Liver (tissue), 9 donors: ENCODE data around the gene NAA35. TPM values are rescaled to one million over a fixed set of nuclear protein-coding genes. Genes with fewer than 3 reads are reported as not detected.

ENCODE experiments used
- DNase-seq: peaks from one replicate; pipeline ENCODE4 v3.0.0-alpha.2; 2017; ENCODE audit warnings: low spot score
- H3K27ac ChIP-seq, 2 donors: one replicate each; pipeline ENCODE4 v1.7.0; 2013; ENCODE audit warnings: inconsistent platforms in 2 of 2, low read length in 2 of 2, control low read depth in 1 of 2, low read depth in 1 of 2, mild to moderate bottlenecking in 1 of 2
- H3K27me3 ChIP-seq, 4 donors: one replicate each; pipeline versions ENCODE4 v1.6.1 to v1.7.0; 2013; ENCODE audit warnings: low read length in 3 of 4, inconsistent platforms in 1 of 4, mild to moderate bottlenecking in 1 of 4, moderate library complexity in 1 of 4; ENCODE audit not compliant: control insufficient read depth in 4 of 4, insufficient read depth in 4 of 4
- H3K36me3 ChIP-seq, 4 donors: one replicate each; pipeline versions ENCODE4 v1.6.1 to v1.7.0; 2013; ENCODE audit warnings: low read length in 3 of 4, mild to moderate bottlenecking in 3 of 4, low read depth in 1 of 4, moderate library complexity in 1 of 4; ENCODE audit not compliant: control insufficient read depth in 4 of 4, insufficient read depth in 3 of 4
- H3K4me1 ChIP-seq, 4 donors: one replicate each; pipeline versions ENCODE4 v1.6.1 to v1.7.0; 2013; ENCODE audit warnings: low read length in 3 of 4, mild to moderate bottlenecking in 3 of 4, moderate library complexity in 1 of 4; ENCODE audit not compliant: control insufficient read depth in 4 of 4, insufficient read depth in 4 of 4
- H3K4me3 ChIP-seq, 3 donors: one replicate each; pipeline versions ENCODE4 v1.6.1 to v1.7.0; 2013; ENCODE audit warnings: low read length in 3 of 3, control low read depth in 1 of 3, low read depth in 1 of 3, mild to moderate bottlenecking in 1 of 3
- H3K9ac ChIP-seq, 2 donors: one replicate each; pipeline ENCODE4 v1.7.0; 2013; ENCODE audit warnings: low read length in 2 of 2, mild to moderate bottlenecking in 2 of 2, moderate library complexity in 2 of 2, control low read depth in 1 of 2, low read depth in 1 of 2
- H3K9me3 ChIP-seq, 4 donors: one replicate each; pipeline versions ENCODE4 v1.6.1 to v1.7.0; 2013; ENCODE audit warnings: low read length in 3 of 4; ENCODE audit not compliant: control insufficient read depth in 4 of 4
- EGR1 ChIP-seq, 2 donors: IDR thresholded peaks; 2 replicates each; pipeline ENCODE4 v1.6.1; 2016 to 2018; ENCODE audit warnings: antibody characterized with exemption in 2 of 2, low read depth in 2 of 2
- FOXA1 ChIP-seq: IDR thresholded peaks from 2 replicates; pipeline ENCODE4 v1.6.1; 2016; ENCODE audit warnings: antibody characterized with exemption
- FOXA2 ChIP-seq: IDR thresholded peaks from 2 replicates; pipeline ENCODE4 v1.6.1; 2016; ENCODE audit warnings: antibody characterized with exemption
- GABPA ChIP-seq, 2 donors: IDR thresholded peaks in 1 of 2; conservative IDR thresholded peaks in 1 of 2; 2 replicates each; pipeline ENCODE4 v1.6.1; 2016; ENCODE audit warnings: antibody characterized with exemption in 2 of 2, mild to moderate bottlenecking in 1 of 2, moderate library complexity in 1 of 2
- HNF4A ChIP-seq, 2 donors: conservative IDR thresholded peaks; 2 replicates each; pipeline ENCODE4 v1.6.1; 2016; ENCODE audit warnings: antibody characterized with exemption in 2 of 2, mild to moderate bottlenecking in 2 of 2
- HNF4G ChIP-seq: IDR thresholded peaks from 2 replicates; pipeline ENCODE4 v1.6.1; 2016; ENCODE audit warnings: antibody characterized with exemption
- JUND ChIP-seq, 2 donors: IDR thresholded peaks; 2 replicates each; pipeline ENCODE4 v1.6.1; 2016; ENCODE audit warnings: antibody characterized with exemption in 2 of 2
- NR2F2 ChIP-seq: IDR thresholded peaks from 2 replicates; pipeline ENCODE4 v1.6.1; 2016; ENCODE audit warnings: antibody characterized with exemption
- RAD21 ChIP-seq, 2 donors: IDR thresholded peaks; 2 replicates each; pipeline ENCODE4 v1.6.1; 2016; ENCODE audit warnings: antibody characterized with exemption in 2 of 2, mild to moderate bottlenecking in 2 of 2
- RXRA ChIP-seq, 2 donors: IDR thresholded peaks; 2 replicates each; pipeline ENCODE4 v1.6.1; 2017 to 2018; ENCODE audit warnings: antibody characterized with exemption in 2 of 2, mild to moderate bottlenecking in 1 of 2
- SP1 ChIP-seq: IDR thresholded peaks from 2 replicates; pipeline ENCODE4 v1.6.1; 2018; ENCODE audit warnings: antibody characterized with exemption, mild to moderate bottlenecking
- TAF1 ChIP-seq: conservative IDR thresholded peaks from 2 replicates; pipeline ENCODE4 v1.6.1; 2016; ENCODE audit warnings: antibody characterized with exemption, mild to moderate bottlenecking
- YY1 ChIP-seq: IDR thresholded peaks from 2 replicates; pipeline ENCODE4 v1.6.1; 2016; ENCODE audit warnings: antibody characterized with exemption, mild to moderate bottlenecking
- WGBS: extraction: QIAGEN DNeasy Blood & Tissue Kit; methylation state at CpG from one replicate; pipeline ENCODE4 v1.1.7; 2013; 5-methylcytosine and 5-hydroxymethylcytosine counted together
- polyA plus RNA-seq, 2 donors: library from polyadenylated mRNA; stranded (reverse) in 1 of 2; unstranded in 1 of 2; fragments of 200-250 nt in 1 of 2; fragments of >200 nt in 1 of 2; fragmentation: Nextera tagmentation in 1 of 2; extraction: Ambion mirVana in 1 of 2; gene quantifications; one replicate each; pipeline versions ENCODE4 v1.2.1 to v1.2.3, GENCODE V29; 2013 to 2015
- total RNA-seq, 2 donors: library from RNA; depleted of rRNA; stranded (reverse); fragments of >200 nt; gene quantifications; one replicate each; pipeline ENCODE4 v1.2.3, GENCODE V29; 2014
- TF ChIP-seq, protein P1 (sequence below): IDR thresholded peaks from 2 replicates; pipeline ENCODE4 v1.6.1; 2016; ENCODE audit warnings: antibody characterized with exemption
- TF ChIP-seq, protein P2 (sequence below): fragments of 150-350 bp; IDR thresholded peaks from 2 replicates; pipeline ENCODE4 v1.5.1; 2017; ENCODE audit warnings: improper control_type of control experiment, low read depth, low read length; ENCODE audit not compliant: missing input control
- TF ChIP-seq, protein P3 (sequence below): IDR thresholded peaks from 2 replicates; pipeline ENCODE4 v1.6.1; 2016; ENCODE audit warnings: antibody characterized with exemption
- TF ChIP-seq, protein P4 (sequence below): IDR thresholded peaks from 2 replicates; pipeline ENCODE4 v1.6.1; 2016; ENCODE audit warnings: antibody characterized with exemption
- TF ChIP-seq, protein P5 (sequence below): IDR thresholded peaks from 2 replicates; pipeline ENCODE4 v1.6.1; 2016; ENCODE audit warnings: antibody characterized with exemption, mild to moderate bottlenecking
- donor health status: healthy.
- donor health status: healthy.
- donor health status: healthy.
- donor health status: healthy.
- donor health status: healthy.

NAA35 gene
- total and polyA plus RNA-seq, 4 donors: 5.2 to 14.8 (median 9.2) TPM

DNA sequence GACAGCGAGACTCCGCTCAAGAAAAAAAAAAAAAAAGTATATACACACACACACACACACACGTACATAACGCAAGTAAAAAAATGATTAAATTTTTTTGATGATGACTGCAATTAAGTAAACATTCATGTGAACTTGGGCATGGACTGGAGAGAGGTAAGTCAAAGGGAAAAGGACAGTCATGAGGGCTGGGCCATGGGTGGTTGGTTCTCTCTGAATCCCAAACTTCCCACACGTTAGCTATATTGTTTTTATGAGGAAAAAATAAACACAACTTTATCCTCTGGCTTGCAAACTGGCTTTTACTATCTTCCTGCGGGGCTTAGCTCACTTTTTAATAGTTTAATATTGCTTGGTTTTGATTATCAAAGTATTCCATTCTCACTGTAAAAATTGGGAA is 104.7 kb downstream of the NAA35 start:
- H3K36me3 ChIP-seq: no peaks in the 10 kb centered on the region
- no peaks in the 10 kb centered on the region for H3K4me1 ChIP-seq
- no peaks in the 10 kb centered on the region for H3K9me3 ChIP-seq
- no peak overlapping the region for H3K27ac ChIP-seq
- no peak for TF ChIP-seq FOXA2
- no peak for TF ChIP-seq JUND (IDR thresholded peaks at IDR 0.05)
- no peak for TF ChIP-seq TAF1
- TF ChIP-seq RAD21 (IDR thresholded peaks at IDR 0.05): no peak
- TF ChIP-seq SP1: no peak
- TF ChIP-seq GABPA (IDR thresholded peaks at IDR 0.05 in 1 of 2, conservative IDR thresholded peaks at IDR 0.05 in 1 of 2): no peak
- no peak for TF ChIP-seq RXRA (IDR thresholded peaks at IDR 0.05)
- TF ChIP-seq EGR1 (IDR thresholded peaks at IDR 0.05; ENCODE audit: low read depth in 2 of 2): no peak
- TF ChIP-seq, protein P1, sequence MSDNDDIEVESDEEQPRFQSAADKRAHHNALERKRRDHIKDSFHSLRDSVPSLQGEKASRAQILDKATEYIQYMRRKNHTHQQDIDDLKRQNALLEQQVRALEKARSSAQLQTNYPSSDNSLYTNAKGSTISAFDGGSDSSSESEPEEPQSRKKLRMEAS: no peak
- TF ChIP-seq NR2F2: no peak
- TF ChIP-seq HNF4A (conservative IDR thresholded peaks at IDR 0.05): no peak
- TF ChIP-seq, protein P2, sequence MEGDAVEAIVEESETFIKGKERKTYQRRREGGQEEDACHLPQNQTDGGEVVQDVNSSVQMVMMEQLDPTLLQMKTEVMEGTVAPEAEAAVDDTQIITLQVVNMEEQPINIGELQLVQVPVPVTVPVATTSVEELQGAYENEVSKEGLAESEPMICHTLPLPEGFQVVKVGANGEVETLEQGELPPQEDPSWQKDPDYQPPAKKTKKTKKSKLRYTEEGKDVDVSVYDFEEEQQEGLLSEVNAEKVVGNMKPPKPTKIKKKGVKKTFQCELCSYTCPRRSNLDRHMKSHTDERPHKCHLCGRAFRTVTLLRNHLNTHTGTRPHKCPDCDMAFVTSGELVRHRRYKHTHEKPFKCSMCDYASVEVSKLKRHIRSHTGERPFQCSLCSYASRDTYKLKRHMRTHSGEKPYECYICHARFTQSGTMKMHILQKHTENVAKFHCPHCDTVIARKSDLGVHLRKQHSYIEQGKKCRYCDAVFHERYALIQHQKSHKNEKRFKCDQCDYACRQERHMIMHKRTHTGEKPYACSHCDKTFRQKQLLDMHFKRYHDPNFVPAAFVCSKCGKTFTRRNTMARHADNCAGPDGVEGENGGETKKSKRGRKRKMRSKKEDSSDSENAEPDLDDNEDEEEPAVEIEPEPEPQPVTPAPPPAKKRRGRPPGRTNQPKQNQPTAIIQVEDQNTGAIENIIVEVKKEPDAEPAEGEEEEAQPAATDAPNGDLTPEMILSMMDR: no peak
- H3K9ac ChIP-seq: no peak overlapping the region
- H3K27me3 ChIP-seq: no peaks in the 10 kb centered on the region
- H3K4me3 ChIP-seq: no peak overlapping the region
- DNase-seq: no peak
- 90% methylated on average over 6 of the region's 6 CpGs for WGBS

DNA sequence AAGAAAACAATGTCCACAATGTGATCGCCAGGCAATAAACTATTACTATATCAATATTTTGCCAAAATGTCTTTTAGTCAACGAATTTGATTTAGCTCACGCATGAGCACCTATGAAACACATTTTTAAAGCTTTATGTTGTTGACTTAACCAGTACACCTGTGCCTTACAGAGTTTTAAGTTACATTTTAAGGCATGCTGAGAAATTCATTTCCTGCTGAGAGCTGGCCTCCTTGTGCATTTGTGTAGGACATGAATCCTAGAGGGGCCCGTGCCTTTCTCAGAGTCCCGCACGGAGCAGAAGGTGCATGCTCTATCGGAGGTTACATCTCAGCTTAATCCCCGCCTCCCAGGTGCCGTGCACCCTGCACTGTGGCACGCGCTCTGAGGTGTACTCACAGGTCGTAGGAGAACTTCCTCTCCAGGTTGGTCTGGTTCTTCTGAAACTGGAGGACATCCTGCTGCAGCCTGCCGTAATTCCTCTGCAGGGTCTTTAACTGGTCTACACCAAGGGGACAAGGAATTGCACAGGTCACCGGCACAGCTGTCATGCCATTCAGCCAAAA is 105.2 kb downstream of the NAA35 start:
- Histone ChIP-seq H3K4me3 (no peak overlapping the region), H3K36me3 (no peaks in the 10 kb centered on the region), H3K9ac (no peak overlapping the region), H3K4me1 (no peaks in the 10 kb centered on the region), H3K9me3 (no peaks in the 10 kb centered on the region), H3K27me3 (no peaks in the 10 kb centered on the region), H3K27ac (no peak overlapping the region)
- WGBS: 89% methylated on average over 14 of the region's 14 CpGs
- no peak for DNase-seq
- TF ChIP-seq, protein P3, sequence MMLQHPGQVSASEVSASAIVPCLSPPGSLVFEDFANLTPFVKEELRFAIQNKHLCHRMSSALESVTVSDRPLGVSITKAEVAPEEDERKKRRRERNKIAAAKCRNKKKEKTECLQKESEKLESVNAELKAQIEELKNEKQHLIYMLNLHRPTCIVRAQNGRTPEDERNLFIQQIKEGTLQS: no peak
- TF ChIP-seq, protein P1: no peak
- TF ChIP-seq EGR1 (IDR thresholded peaks at IDR 0.05; ENCODE audit: low read depth in 2 of 2) (no peak), NR2F2 (no peak), RXRA (IDR thresholded peaks at IDR 0.05) (no peak), FOXA1 (no peak), YY1 (no peak), GABPA (IDR thresholded peaks at IDR 0.05 in 1 of 2, conservative IDR thresholded peaks at IDR 0.05 in 1 of 2) (no peak), TAF1 (no peak), HNF4G (no peak), HNF4A (conservative IDR thresholded peaks at IDR 0.05) (no peak), FOXA2 (no peak), SP1 (no peak), RAD21 (IDR thresholded peaks at IDR 0.05) (no peak), JUND (IDR thresholded peaks at IDR 0.05) (no peak)
- TF ChIP-seq, protein P2: no peak
- TF ChIP-seq, protein P4, sequence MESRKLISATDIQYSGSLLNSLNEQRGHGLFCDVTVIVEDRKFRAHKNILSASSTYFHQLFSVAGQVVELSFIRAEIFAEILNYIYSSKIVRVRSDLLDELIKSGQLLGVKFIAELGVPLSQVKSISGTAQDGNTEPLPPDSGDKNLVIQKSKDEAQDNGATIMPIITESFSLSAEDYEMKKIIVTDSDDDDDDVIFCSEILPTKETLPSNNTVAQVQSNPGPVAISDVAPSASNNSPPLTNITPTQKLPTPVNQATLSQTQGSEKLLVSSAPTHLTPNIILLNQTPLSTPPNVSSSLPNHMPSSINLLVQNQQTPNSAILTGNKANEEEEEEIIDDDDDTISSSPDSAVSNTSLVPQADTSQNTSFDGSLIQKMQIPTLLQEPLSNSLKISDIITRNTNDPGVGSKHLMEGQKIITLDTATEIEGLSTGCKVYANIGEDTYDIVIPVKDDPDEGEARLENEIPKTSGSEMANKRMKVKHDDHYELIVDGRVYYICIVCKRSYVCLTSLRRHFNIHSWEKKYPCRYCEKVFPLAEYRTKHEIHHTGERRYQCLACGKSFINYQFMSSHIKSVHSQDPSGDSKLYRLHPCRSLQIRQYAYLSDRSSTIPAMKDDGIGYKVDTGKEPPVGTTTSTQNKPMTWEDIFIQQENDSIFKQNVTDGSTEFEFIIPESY: no peak
- TF ChIP-seq, protein P5, sequence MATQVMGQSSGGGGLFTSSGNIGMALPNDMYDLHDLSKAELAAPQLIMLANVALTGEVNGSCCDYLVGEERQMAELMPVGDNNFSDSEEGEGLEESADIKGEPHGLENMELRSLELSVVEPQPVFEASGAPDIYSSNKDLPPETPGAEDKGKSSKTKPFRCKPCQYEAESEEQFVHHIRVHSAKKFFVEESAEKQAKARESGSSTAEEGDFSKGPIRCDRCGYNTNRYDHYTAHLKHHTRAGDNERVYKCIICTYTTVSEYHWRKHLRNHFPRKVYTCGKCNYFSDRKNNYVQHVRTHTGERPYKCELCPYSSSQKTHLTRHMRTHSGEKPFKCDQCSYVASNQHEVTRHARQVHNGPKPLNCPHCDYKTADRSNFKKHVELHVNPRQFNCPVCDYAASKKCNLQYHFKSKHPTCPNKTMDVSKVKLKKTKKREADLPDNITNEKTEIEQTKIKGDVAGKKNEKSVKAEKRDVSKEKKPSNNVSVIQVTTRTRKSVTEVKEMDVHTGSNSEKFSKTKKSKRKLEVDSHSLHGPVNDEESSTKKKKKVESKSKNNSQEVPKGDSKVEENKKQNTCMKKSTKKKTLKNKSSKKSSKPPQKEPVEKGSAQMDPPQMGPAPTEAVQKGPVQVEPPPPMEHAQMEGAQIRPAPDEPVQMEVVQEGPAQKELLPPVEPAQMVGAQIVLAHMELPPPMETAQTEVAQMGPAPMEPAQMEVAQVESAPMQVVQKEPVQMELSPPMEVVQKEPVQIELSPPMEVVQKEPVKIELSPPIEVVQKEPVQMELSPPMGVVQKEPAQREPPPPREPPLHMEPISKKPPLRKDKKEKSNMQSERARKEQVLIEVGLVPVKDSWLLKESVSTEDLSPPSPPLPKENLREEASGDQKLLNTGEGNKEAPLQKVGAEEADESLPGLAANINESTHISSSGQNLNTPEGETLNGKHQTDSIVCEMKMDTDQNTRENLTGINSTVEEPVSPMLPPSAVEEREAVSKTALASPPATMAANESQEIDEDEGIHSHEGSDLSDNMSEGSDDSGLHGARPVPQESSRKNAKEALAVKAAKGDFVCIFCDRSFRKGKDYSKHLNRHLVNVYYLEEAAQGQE: no peak
